ENCODE data around the gene ZNF408.

- TF ChIP-seq ZNF678 (CRISPR knock-in tag; IDR thresholded peaks at IDR 0.05), result no peak
- TF ChIP-seq RFX5 (IDR thresholded peaks at IDR 0.05; ENCODE audit: low read depth, low read length), result no peak
- TF ChIP-seq FOXJ3 (CRISPR knock-in tag; IDR thresholded peaks at IDR 0.05; ENCODE audit: borderline replicate concordance), result no peak
Measured at GRCh38 chr11:46731545-46731944, 30.7 kb downstream of the ZNF408 start.
